Nephron (organoid): ENCODE results near the gene EGFLAM.

Experiments
- H3K27ac Mint-ChIP-seq, 3 experiments: 2 replicates each; pipeline ENCODE4 v1.8.0; 2020; ENCODE audit warnings: mixed read lengths in 3 of 3, mild to moderate bottlenecking in 2 of 3, moderate library complexity in 1 of 3
- H3K27me3 Mint-ChIP-seq: 2 replicates; pipeline ENCODE4 v1.8.0; 2021; ENCODE audit warnings: low read depth, mild to moderate bottlenecking, moderate library complexity, mixed read lengths
- H3K36me3 Mint-ChIP-seq: 2 replicates; pipeline ENCODE4 v1.8.0; 2020; ENCODE audit warnings: low read depth, mixed read lengths
- H3K4me1 Mint-ChIP-seq: 2 replicates; pipeline ENCODE4 v1.8.0; 2020; ENCODE audit warnings: mixed read lengths
- H3K4me3 Mint-ChIP-seq, 3 experiments: 2 replicates each; pipeline ENCODE4 v1.8.0; 2020; ENCODE audit warnings: mild to moderate bottlenecking in 3 of 3, mixed read lengths in 3 of 3, moderate library complexity in 2 of 3
- H3K9me3 Mint-ChIP-seq: 2 replicates; pipeline ENCODE4 v1.8.0; 2020; ENCODE audit warnings: mixed read lengths
- CTCF ChIP-seq, 3 experiments: fragments of 200-600 bp; sonication (generic); IDR thresholded peaks; one replicate each; pipeline ENCODE4 v1.5.0; 2021; ENCODE audit warnings: antibody characterized with exemption in 3 of 3; ENCODE audit not compliant: unreplicated experiment in 3 of 3

The EGFLAM gene

GRCh38 chr5:38453921-38454320 lies 195.6 kb downstream of the EGFLAM start:
- Mint-ChIP-seq H3K27me3 (peaks cover 4% of the 10 kb centered on the region), H3K4me1 (peaks cover 19% of the 10 kb centered on the region), H3K36me3 (no peaks in the 10 kb centered on the region), H3K9me3 (no peaks in the 10 kb centered on the region), H3K4me3 (no peak overlapping the region), H3K27ac (no peak overlapping the region)
- TF ChIP-seq CTCF (IDR thresholded peaks at IDR 0.05; ENCODE audit: unreplicated experiment in 3 of 3) = no peak

- H3K36me3 Mint-ChIP-seq = no peaks in the 10 kb centered on the region
- H3K27ac Mint-ChIP-seq = peak overlapping the region; percentile 31 to 74 (median 34)
- peaks cover 10% of the 10 kb centered on the region for H3K4me1 Mint-ChIP-seq
- peaks cover 4% of the 10 kb centered on the region for H3K27me3 Mint-ChIP-seq
- no peaks in the 10 kb centered on the region for H3K9me3 Mint-ChIP-seq
- TF ChIP-seq CTCF (IDR thresholded peaks at IDR 0.05; ENCODE audit: unreplicated experiment in 3 of 3) = no peak
- H3K4me3 Mint-ChIP-seq = no peak overlapping the region
These were observed 197.5 kb downstream of the EGFLAM start for GRCh38 chr5:38455796-38456330.

- Mint-ChIP-seq H3K4me3 (no peak overlapping the region), H3K27ac (peak overlapping the region in 1 of 3 experiments; percentile 31), H3K9me3 (no peaks in the 10 kb centered on the region), H3K27me3 (peaks cover 4% of the 10 kb centered on the region), H3K4me1 (peaks cover 5% of the 10 kb centered on the region), H3K36me3 (no peaks in the 10 kb centered on the region)
- TF ChIP-seq CTCF (IDR thresholded peaks at IDR 0.05; ENCODE audit: unreplicated experiment in 3 of 3) = no peak
These were observed 198.5 kb downstream of the EGFLAM start for GRCh38 chr5:38456657-38457399.

- Mint-ChIP-seq H3K4me1 (peaks cover 5% of the 10 kb centered on the region), H3K9me3 (no peaks in the 10 kb centered on the region), H3K27ac (no peak overlapping the region), H3K36me3 (no peaks in the 10 kb centered on the region), H3K4me3 (no peak overlapping the region), H3K27me3 (peaks cover 4% of the 10 kb centered on the region)
- no peak for TF ChIP-seq CTCF (IDR thresholded peaks at IDR 0.05; ENCODE audit: unreplicated experiment in 3 of 3)
These were observed 199.8 kb downstream of the EGFLAM start for GRCh38 chr5:38458174-38458573.

- no peak for TF ChIP-seq CTCF (IDR thresholded peaks at IDR 0.05; ENCODE audit: unreplicated experiment in 3 of 3)
- no peak overlapping the region for H3K4me3 Mint-ChIP-seq
- no peak overlapping the region for H3K27ac Mint-ChIP-seq
- peaks cover 3% of the 10 kb centered on the region for H3K27me3 Mint-ChIP-seq
- H3K4me1 Mint-ChIP-seq = peaks cover 5% of the 10 kb centered on the region
- no peaks in the 10 kb centered on the region for H3K9me3 Mint-ChIP-seq
- H3K36me3 Mint-ChIP-seq = no peaks in the 10 kb centered on the region
These were observed 204.7 kb downstream of the EGFLAM start for GRCh38 chr5:38462976-38463633.
